RWPE2 (cell line): ENCODE data around the gene HS3ST6.
"Not testable (repeated sequence)": the region's sequence is repeated elsewhere in the genome, so short reads cannot be mapped to it uniquely, and the experiment has no call there.

ENCODE experiments used
- ATAC-seq: fragments of 200-7000 bp; cut with Tn5 transposase; 3 replicates; pipeline ENCODE4 v1.9.1; 2021; ENCODE audit warnings: low read depth
- DNase-seq: peaks from one replicate; pipeline ENCODE4 v3.0.0-alpha.2; 2020; ENCODE audit warnings: low spot score
- H3K27ac ChIP-seq: fragments of 450-650 bp; 2 replicates; pipeline ENCODE4 v1.5.1; 2017; ENCODE audit warnings: mild to moderate bottlenecking; ENCODE audit not compliant: poor library complexity, severe bottlenecking
- H3K27me3 ChIP-seq: fragments of 250-450 bp; sonication (Bioruptor Pico); 2 replicates; pipeline ENCODE4 v1.5.1; 2021; ENCODE audit warnings: mild to moderate bottlenecking, moderate library complexity; ENCODE audit not compliant: insufficient read depth, poor library complexity, severe bottlenecking
- H3K36me3 ChIP-seq: fragments of 250-450 bp; sonication (Bioruptor Pico); 2 replicates; pipeline ENCODE4 v1.5.1; 2020; ENCODE audit warnings: low read depth, mild to moderate bottlenecking, moderate library complexity
- H3K4me1 ChIP-seq: fragments of 250-450 bp; sonication (Bioruptor Pico); 2 replicates; pipeline ENCODE4 v1.5.1; 2021; ENCODE audit warnings: mild to moderate bottlenecking, moderate library complexity; ENCODE audit not compliant: insufficient read depth, poor library complexity, severe bottlenecking
- H3K4me3 ChIP-seq: fragments of 250-450 bp; sonication (Bioruptor Pico); 2 replicates; pipeline ENCODE4 v1.5.1; 2021; ENCODE audit warnings: mild to moderate bottlenecking, moderate library complexity; ENCODE audit not compliant: severe bottlenecking
- H3K9me3 ChIP-seq: fragments of 250-450 bp; sonication (Bioruptor Pico); 2 replicates; pipeline ENCODE4 v1.5.1; 2021; ENCODE audit warnings: mild to moderate bottlenecking, moderate library complexity; ENCODE audit not compliant: severe bottlenecking
- TF ChIP-seq, protein P1 (sequence below): fragments of 450-650 bp; IDR thresholded peaks from one replicate; pipeline ENCODE4 v1.5.1; 2017; ENCODE audit warnings: mild to moderate bottlenecking, moderate library complexity; ENCODE audit not compliant: poor library complexity, severe bottlenecking

Gene HS3ST6

DNA sequence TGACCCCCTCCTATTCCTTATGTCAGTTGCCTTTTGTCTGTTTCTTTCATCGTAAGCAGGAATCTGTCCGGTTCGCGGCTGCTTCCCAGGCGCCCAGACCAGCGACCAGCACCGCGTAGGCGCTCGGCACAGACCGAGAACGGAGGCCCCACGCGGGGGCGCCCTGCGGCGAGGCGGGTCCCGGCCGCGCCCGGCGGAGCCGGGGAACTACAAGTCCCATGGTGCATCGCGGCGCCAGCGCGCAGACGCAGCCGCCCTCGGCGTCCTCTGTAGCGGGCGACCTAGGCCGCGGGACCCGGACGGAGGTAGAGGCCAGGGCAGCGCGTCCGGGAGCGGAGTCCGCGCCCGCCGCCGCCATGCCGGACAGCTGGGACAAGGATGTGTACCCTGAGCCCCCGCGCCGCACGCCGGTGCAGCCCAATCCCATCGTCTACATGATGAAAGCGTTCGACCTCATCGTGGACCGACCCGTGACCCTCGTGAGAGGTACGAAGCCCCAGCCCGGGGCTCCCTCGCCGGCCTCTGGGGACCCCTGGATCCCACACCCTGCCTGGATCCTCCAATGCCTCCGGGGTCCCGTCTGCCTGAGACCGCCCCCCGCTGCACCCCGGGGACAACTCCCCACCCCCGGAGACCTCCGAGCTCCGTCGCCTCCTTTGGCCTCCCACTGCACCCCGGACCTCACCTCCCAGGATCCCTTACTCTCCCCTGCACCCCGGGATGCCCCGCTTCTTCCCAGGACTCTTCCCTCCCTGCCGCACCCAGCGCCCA, 41.2 kb upstream of the HS3ST6 start, which contains the start of gene NDUFB10:
TSS of gene NDUFB10 (plus strand) at position 270 of the 771 bp plus-strand sequence. CDS start at position 357, 87 bp downstream.
- TF ChIP-seq, protein P1, sequence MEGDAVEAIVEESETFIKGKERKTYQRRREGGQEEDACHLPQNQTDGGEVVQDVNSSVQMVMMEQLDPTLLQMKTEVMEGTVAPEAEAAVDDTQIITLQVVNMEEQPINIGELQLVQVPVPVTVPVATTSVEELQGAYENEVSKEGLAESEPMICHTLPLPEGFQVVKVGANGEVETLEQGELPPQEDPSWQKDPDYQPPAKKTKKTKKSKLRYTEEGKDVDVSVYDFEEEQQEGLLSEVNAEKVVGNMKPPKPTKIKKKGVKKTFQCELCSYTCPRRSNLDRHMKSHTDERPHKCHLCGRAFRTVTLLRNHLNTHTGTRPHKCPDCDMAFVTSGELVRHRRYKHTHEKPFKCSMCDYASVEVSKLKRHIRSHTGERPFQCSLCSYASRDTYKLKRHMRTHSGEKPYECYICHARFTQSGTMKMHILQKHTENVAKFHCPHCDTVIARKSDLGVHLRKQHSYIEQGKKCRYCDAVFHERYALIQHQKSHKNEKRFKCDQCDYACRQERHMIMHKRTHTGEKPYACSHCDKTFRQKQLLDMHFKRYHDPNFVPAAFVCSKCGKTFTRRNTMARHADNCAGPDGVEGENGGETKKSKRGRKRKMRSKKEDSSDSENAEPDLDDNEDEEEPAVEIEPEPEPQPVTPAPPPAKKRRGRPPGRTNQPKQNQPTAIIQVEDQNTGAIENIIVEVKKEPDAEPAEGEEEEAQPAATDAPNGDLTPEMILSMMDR, result peak; percentile 94
- Histone ChIP-seq H3K9me3 (no peaks in the 10 kb centered on the region), H3K36me3 (peaks cover 33% of the 10 kb centered on the region), H3K4me3 (peak within 1 kb of the TSS; percentile 58), H3K4me1 (peaks cover 14% of the 10 kb centered on the region), H3K27ac (peak within 1 kb of the TSS; percentile 93), H3K27me3 (no peaks in the 10 kb centered on the region)
- DNase-seq (peak; percentile 91), ATAC-seq (peak; percentile 66)

DNA sequence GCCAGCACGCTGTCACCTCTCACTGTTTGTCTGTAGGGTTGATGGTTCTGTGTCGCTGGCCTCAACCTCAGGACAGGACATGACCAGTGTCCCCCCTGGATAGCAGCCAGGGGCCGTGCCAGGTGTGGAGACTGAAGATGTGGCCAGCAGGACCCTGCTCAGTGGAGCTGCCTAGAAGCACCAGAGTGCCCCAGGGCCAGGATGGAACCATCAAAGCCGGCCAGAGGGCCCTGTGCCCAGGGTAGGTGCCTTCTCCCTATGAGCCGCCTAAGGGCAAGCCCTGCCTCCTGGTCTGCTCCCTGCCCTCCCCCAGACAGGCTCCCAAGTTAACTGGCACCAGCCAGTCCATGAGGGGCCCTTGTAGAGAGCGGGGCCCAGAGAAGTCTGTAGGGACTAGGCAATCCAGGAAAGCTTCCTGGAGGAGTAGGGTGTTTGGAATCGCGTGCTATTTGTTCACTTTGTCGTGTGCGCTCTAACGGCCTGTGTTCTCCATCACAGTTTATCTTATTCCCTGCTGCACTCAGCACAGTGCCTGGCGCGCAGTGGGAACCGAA, 40.6 kb upstream of the HS3ST6 start:
- H3K36me3 ChIP-seq, result peaks cover 27% of the 10 kb centered on the region
- H3K9me3 ChIP-seq, result no peaks in the 10 kb centered on the region
- peaks cover 14% of the 10 kb centered on the region for H3K4me1 ChIP-seq
- DNase-seq (peak; percentile 51), ATAC-seq (no peak)
- H3K27ac ChIP-seq, result peak overlapping the region; percentile 93
- TF ChIP-seq, protein P1, result no peak
- H3K27me3 ChIP-seq, result no peaks in the 10 kb centered on the region
- peak overlapping the region; percentile 58 for H3K4me3 ChIP-seq

DNA sequence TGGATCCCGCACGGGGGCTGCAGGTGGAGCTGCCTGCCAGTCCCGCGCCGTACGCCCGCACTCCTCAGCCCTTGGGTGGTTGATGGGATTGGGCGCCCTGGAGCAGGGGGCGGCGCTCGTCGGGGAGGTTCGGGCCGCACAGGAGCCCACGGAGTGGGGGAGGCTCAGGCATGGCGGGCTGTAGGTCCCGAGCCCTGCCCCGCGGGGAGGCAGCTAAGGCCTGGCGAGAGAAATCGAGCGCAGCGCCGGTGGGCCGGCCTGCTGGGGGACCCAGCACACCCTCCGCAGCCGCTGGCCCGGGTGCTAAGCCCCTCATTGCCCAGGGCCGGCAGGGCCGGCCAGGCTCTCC, 39.9 kb upstream of the HS3ST6 start:
- not testable (repeated sequence) for ATAC-seq, H3K4me3 ChIP-seq, H3K9me3 ChIP-seq, H3K27ac ChIP-seq, H3K27me3 ChIP-seq
- Histone ChIP-seq H3K4me1 (peaks cover 14% of the 10 kb centered on the region), H3K36me3 (peaks cover 20% of the 10 kb centered on the region)
- DNase-seq, result peak; percentile 33

DNA sequence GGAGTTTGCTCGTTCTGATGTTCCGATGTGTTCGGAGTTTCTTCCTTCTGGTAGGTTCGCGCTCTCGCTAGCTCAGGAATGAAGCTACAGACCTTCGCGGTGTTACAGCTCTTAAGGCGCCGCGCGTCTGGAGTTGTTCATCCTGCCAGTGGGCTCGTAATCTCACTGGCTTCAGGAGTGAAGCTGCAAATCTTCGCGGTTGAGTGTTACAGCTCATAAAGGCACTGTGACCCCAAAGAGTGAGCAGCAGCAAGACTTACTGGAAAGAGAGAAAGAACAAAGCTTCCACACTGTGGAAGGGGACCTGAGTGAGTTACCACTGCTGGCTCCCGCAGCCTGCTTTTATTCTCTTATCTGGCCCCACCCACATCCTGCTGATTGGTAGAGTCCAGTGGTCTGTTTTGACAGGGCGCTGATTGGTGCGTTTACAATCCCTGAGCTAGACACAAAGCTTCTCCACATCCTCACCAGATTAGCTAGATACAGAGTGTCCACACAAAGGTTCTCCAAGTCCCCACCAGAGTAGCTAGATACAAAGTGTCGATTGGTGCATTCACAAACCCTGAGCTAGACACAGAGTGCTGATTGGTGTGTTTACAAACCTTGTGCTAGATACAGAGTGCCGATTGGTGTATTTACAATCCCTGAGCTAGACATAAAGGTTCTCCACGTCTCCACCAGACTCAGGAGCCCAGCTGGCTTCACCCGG, 39.4 kb upstream of the HS3ST6 start:
- H3K4me3 ChIP-seq, H3K27ac ChIP-seq, H3K9me3 ChIP-seq, ATAC-seq, H3K27me3 ChIP-seq, H3K4me1 ChIP-seq: not testable (repeated sequence)
- peak; percentile 49 for DNase-seq
- H3K36me3 ChIP-seq, result peaks cover 15% of the 10 kb centered on the region

DNA sequence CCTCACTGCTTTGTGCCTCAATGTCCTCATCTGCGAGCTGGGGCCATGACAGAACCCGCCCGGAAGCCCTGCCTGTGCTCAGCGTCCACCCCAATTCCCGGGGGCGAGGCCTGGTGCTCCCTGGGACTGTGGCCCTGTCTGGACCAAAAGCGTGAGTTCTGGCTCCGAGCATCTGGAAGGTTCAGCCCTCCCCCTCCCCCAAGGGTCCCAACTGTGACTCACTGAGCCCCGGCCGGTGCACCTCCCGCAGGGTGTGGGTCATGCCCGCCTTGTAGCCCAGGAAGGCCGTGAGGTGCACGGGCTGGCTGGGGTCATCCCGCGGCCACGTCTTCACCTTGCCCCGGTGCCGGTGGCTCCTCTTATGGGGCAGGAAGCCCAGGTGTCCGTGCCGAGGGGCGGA, 35.5 kb upstream of the HS3ST6 start:
- Histone ChIP-seq H3K9me3 (no peaks in the 10 kb centered on the region), H3K36me3 (no peaks in the 10 kb centered on the region), H3K27ac (no peak overlapping the region), H3K4me3 (no peak overlapping the region), H3K27me3 (no peaks in the 10 kb centered on the region), H3K4me1 (peaks cover 8% of the 10 kb centered on the region)
- ATAC-seq, result no peak
- peak; percentile 60 for DNase-seq
- TF ChIP-seq, protein P1, result no peak
